Right lobe of liver (tissue), 4 donors: ENCODE measurements around the gene SNED1.

ENCODE experiments used
- POLR2A ChIP-seq: fragments of 450-650 bp; IDR thresholded peaks from one replicate; pipeline ENCODE4 v1.6.1; 2017; ENCODE audit warnings: antibody characterized with exemption, mild to moderate bottlenecking
- TF ChIP-seq, protein P1 (sequence below), 4 donors: fragments of 200-600 bp in 3 of 4; fragments of 450-650 bp in 1 of 4; IDR thresholded peaks; one replicate each; pipeline versions ENCODE4 v1.5.1 to v1.8.0; 2016 to 2022; ENCODE audit warnings: antibody characterized with exemption in 4 of 4, mild to moderate bottlenecking in 2 of 4
- donor health status: DM: no; HTN: no; CAD: no.
- donor health status: DM: no; HTN: no; CAD: no.
- donor health status: DM: no; HTN: yes; CAD: no.

DNA sequence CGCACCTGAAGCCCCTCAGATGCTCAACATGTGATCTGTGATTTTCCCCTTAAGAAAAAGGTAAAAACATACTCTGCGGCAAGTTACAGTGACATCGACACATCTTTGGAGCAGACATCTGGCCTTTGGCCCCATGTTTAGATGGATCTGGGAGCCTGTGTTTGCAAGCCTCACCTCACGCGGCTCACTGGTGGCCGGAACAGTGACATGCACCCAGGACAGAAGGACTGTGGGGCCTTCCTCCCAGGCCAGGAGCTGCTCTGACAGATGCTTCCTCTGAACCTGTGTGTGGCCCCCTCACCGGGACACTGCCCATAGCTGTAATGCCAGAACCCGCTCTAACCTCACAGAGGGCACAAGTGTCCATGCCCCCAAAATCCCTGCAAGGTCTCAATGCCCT lies 137.8 kb downstream of the SNED1 start:
- TF ChIP-seq, protein P1, sequence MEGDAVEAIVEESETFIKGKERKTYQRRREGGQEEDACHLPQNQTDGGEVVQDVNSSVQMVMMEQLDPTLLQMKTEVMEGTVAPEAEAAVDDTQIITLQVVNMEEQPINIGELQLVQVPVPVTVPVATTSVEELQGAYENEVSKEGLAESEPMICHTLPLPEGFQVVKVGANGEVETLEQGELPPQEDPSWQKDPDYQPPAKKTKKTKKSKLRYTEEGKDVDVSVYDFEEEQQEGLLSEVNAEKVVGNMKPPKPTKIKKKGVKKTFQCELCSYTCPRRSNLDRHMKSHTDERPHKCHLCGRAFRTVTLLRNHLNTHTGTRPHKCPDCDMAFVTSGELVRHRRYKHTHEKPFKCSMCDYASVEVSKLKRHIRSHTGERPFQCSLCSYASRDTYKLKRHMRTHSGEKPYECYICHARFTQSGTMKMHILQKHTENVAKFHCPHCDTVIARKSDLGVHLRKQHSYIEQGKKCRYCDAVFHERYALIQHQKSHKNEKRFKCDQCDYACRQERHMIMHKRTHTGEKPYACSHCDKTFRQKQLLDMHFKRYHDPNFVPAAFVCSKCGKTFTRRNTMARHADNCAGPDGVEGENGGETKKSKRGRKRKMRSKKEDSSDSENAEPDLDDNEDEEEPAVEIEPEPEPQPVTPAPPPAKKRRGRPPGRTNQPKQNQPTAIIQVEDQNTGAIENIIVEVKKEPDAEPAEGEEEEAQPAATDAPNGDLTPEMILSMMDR (IDR thresholded peaks at IDR 0.05) = no peak
- TF ChIP-seq POLR2A = no peak
